Medulla oblongata (tissue), 1 donor: ENCODE data around the gene MPPED2.

Source experiments
- DNase-seq: peaks from one replicate; pipeline ENCODE4 v3.0.0-alpha.2; 2015; ENCODE audit errors: extremely low spot score

Gene MPPED2

GRCh38 chr11:30487200-30487898 lies 98.8 kb downstream of the MPPED2 start:
- peak; percentile 27 for DNase-seq

DNA sequence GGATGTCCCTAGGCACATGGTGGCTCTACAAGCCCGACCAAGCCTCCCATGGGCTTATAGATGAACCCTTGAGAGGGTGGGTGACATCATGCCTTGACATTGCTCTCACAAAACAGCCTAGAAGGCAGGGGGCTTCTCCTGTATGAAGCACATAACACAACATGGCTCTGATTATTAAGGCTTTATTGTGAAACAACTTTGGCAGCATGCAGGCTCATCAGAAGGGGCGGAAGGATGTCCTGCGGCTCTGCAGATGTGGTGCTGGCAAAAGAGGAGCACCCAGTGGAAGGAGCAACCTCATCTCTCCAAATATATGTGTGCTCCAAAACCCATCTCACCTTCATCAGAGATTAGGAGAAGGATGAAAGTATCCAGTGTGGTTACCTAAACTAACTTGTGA lies 100.4 kb downstream of the MPPED2 start:
- no peak for DNase-seq

- DNase-seq: no peak
Observed at GRCh38 chr11:30485222-30485621, 100.9 kb downstream of the MPPED2 start.

DNA sequence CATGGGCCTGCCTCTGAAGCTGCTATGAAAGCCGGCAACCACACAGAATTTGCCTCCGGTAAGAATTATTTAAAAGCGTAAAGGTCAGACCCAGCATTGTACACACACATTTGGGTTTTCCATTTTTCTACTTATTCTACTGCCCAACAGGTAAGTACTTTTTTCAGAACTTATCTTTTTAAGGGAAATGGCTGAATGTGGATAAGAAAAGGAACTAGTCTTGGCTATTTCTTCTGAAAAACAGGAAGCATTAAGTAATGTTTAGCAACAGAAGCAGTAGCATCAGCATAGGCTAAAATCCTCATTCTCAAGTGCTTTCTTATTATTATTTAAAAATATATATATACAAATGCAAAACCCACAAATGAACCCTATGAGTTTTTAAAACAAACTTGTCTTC lies 103.1 kb downstream of the MPPED2 start:
- peak; percentile 23 for DNase-seq

DNA sequence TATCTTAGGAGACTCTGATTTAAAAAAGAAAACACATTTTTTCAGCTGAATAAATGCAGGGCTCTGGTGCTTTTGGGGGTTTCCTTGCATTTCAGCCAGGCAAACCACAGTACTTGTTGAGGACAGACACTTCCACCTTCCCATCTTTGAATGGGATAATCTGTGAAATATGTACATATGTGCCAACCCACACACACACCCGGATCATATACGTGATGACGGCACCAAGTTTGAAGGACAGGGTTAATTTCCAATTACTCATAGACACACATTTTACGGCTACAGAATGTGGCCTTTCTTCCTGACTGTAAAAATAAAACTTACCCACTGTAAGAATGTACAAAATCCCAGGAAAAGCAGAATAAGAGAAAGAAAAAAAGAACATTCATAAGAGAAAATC lies 104.4 kb downstream of the MPPED2 start:
- DNase-seq: no peak

DNA sequence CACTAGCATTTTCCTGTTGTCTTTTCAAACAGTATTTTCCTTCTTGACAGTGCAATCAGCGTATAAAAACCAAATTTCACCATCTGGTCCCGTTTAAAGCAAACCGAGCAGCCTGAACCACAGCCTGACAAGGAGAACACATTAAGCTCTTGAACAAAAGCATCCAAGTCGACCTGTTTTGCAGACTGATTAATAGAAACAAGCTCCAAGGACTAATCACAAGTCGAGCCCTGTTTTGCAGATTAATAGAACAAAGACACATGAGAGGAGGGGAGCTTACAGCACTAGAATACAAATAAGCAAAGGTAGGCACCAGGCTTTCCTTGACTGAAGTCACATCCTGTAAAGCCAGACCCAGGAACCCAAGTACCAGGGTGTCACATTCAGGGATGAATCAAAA lies 104.8 kb downstream of the MPPED2 start:
- no peak for DNase-seq

DNA sequence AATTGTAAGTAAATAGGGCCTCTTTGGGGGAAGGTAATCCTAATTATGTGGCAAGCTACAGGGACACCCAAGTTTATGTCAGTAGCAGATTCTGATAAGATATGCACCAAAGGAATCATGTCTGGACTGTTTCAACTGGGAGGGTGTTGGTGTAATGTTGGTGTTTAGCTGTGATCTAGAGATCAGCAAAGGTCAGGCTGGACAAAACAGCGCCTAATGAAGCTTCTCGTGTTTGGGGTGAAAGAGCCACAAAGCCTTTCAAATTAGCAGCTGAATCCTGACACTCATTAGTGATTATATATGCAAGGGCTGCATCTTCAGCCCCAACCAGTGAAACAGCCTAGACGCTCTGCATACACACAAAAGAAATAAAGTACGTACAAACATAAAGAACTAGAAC lies 106.3 kb downstream of the MPPED2 start:
- no peak for DNase-seq

DNA sequence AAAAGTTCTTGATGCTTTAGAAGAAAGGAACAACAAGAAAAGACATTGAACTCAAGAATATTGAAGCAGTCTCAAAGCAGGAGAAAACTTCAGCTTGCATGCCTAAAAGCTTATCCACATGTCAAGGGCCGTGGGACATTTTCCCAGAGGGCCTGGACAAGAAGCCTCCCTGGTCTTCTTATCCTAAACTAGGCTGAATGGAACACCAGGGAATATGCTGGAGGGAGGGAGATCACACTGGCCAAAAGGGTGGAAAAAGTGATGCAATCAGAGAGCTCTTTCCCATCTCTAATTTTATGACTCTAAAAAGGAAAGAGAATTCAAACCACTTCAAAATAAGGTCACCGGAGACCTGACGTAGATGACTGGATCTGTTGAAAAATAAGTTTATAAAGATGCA lies 107.2 kb downstream of the MPPED2 start:
- DNase-seq: peak; percentile 19

GRCh38 chr11:30477061-30477460 lies 109.1 kb downstream of the MPPED2 start:
- DNase-seq: no peak

DNA sequence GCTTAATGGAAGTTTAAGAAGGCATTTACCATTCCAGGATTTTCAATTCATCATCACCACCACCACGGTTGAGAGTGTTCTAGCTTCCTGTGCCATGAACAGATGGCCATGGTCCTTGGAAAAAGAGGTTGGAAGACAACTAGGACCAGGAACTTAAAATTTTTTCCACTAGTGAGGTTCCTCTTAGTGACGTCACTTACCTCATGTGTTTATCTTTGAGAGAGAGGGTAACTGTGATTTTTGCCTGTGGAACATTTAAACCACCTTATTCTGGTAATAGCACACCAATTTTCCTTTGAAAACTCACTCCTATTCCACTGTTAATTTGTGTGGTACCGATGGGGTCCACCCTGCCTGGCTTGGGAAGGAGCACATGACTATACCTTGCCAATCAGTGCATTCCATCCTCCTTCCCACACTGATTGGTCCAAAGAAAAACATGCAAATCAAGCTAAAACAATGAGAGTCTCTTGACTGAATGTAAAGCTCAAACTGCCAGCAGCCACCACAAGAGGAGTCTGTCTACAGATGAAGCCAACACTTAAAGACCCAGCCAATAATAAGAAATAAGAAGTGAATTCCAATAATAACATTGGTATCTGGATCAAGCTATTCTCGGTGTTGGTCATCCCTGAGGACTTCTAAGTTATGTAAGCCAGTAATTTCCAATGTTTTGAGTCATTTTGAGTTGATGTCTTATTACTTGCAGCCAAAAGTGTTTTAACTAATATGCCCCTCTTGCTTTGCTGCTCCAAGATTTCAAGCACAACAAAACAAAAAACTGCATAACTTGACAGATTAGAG lies 111.8 kb downstream of the MPPED2 start:
- no peak for DNase-seq

- no peak for DNase-seq
Observed at GRCh38 chr11:30471244-30471643, 114.9 kb downstream of the MPPED2 start.

DNA sequence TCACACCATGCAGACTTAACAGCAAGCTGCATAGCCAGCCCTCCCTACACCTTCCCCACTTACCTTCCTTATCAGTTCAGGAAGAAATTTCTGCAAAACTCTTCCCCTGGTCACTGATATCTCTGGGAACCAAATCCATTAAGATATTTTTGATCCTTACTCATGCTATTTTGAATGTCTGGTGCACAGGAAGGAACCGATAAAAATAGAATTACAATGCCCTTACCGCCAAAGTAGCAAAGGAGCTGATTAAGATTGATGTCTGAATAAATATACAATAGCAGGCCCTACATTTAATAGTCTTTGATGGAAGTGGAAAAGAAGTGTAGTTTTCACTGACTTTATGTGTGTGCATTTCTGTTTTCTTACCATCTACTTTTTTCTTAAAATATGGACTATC lies 117.3 kb downstream of the MPPED2 start:
- no peak for DNase-seq

DNA sequence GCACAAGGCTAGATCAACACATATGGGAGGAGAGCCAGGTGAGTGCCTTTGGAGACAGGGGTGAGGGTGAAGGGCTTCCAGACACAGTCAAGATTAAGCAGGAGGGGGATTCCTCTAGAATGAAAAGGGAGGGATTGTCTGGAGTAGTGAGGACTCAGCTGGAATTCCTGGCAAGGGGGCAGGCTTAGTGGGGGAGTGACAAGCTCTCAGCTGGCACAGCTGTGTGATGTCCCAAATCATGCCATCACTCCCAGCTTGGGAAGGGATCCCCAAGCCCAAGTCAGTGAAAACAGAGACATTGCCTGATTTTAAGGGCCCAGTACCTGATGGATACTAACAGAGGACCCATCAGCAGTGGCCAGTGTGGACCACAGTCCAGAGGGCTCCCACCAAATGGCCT lies 119.0 kb downstream of the MPPED2 start:
- DNase-seq: no peak

- DNase-seq: no peak
Observed at GRCh38 chr11:30465623-30466022, 120.5 kb downstream of the MPPED2 start.

GRCh38 chr11:30465192-30465591 lies 121.0 kb downstream of the MPPED2 start:
- DNase-seq: no peak

- no peak for DNase-seq
Observed at GRCh38 chr11:30463266-30463665, 122.9 kb downstream of the MPPED2 start.

DNA sequence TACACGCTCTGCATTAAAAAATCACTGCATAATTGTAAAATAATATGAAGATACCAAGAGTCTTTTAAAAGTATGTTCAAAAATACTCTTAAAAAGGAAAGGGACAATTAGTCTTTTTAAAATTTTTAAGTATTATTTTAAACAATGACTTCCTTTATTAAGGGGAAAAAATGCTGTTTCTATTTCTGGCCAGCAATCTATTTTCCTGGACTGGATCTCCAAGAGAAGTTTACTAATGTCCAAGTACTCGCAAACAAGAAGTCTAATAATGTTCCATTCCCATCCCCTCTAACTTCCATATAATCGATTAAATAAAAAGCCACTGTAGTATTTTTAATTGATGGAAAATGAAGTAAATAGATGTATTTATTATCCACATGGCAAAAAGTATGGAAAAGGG lies 123.7 kb downstream of the MPPED2 start:
- DNase-seq: no peak

DNA sequence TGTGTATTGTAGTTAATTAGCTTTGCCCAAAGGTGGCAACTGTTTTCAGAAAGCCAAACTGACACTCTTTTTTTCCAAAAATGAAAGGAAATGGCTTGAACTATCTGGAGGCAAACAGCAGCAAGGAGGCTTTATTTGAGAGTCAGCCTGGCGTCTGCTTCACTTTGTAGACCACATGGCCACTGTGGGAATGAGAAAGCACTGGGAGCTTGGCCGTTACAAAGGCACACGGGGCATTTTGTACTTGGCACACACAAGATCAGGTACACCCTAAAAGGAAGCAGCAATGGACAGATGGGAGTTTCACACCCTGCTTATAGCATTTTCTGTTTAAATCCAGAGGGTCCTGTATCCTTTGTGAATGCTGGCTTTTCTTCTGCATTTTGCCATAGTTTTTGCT lies 126.3 kb downstream of the MPPED2 start:
- peak; percentile 26 for DNase-seq

DNA sequence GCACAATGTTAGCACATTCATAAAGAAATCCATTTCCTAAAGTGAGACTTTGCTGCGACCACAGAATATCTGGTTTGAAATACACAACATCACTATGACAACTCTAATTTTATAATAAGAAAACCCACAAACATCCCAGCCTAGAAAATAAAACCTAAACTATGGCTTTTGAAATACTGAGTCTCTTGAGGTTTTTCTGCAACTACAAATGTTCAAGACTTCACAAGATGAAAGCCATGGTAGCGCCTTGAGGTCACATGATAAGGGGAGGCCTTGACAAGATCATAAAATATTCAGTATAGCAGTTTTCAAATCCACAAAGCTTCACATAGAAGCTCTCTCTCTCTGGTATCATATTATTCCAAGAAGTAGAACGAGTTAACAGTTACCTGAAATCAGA lies 126.8 kb downstream of the MPPED2 start:
- no peak for DNase-seq

GRCh38 chr11:30458541-30458940 lies 127.6 kb downstream of the MPPED2 start:
- no peak for DNase-seq

DNA sequence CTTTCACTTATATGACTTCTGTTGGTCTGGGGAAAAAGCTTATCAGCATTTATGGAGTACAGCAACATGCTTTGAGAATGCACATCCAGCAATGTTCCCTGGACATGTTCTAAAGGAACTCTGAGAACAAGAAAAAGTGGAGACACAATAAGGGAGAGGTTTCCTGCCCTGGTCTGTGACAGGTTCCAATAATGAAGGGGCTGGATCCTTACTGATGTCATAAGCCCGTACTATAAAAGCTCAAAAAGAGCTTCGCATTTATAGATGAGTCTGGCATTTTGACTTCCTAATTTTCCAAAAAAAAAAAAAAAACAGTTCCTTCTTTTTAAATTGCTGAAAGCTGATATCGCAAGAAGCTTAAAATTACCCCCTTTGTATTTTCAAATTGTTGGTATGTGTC lies 129.1 kb downstream of the MPPED2 start:
- no peak for DNase-seq

DNA sequence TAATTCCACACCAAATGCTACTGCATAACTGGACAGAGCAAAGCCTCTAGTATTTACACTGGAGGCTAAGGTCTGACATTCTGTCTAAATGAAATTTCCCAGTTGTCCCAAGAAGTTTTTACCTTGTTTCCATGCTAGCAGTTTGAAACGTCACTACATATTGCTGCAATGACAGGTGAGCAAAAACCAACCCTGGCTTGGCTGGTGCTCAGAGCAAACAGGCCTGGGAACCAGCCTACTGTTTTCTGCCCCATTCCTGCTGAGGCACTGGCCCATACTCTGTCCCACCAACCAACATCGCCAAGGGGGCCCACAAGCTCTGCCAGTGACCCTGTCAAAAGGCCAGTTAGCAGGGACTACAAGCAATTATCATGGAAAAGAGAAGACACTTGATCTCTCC lies 131.1 kb downstream of the MPPED2 start:
- no peak for DNase-seq

- no peak for DNase-seq
Observed at GRCh38 chr11:30454541-30454940, 131.6 kb downstream of the MPPED2 start.
